H9 (cell line): ENCODE data around the gene MKX. TPM values are rescaled to one million over a fixed set of nuclear protein-coding genes. Genes with fewer than 3 reads are reported as not detected.

Experiments
- DNase-seq: peaks from one replicate; pipeline ENCODE4 v3.0.0-alpha.2; 2017
- H2AFZ ChIP-seq: one replicate; pipeline ENCODE4 v1.6.1; 2013; ENCODE audit warnings: mild to moderate bottlenecking, low read length, control low read depth, moderate library complexity
- H2AK5ac ChIP-seq: 2 replicates; pipeline ENCODE4 v1.6.1; 2013; ENCODE audit warnings: low read length, control low read depth, mixed read lengths; ENCODE audit not compliant: insufficient read length
- H2BK120ac ChIP-seq: one replicate; pipeline ENCODE4 v1.6.1; 2013; ENCODE audit warnings: low read depth, mild to moderate bottlenecking, low read length, control low read depth, inconsistent platforms; ENCODE audit not compliant: poor library complexity, severe bottlenecking
- H2BK12ac ChIP-seq: 2 replicates; pipeline ENCODE4 v1.6.1; 2013; ENCODE audit warnings: low read length, control low read depth, mixed read lengths, low read depth; ENCODE audit not compliant: insufficient read length
- H2BK15ac ChIP-seq: 2 replicates; pipeline ENCODE4 v1.6.1; 2013; ENCODE audit warnings: low read depth, low read length, control low read depth
- H2BK20ac ChIP-seq: one replicate; pipeline ENCODE4 v1.6.1; 2013; ENCODE audit warnings: low read depth, mild to moderate bottlenecking, low read length, control low read depth, inconsistent platforms; ENCODE audit not compliant: poor library complexity, severe bottlenecking
- H2BK5ac ChIP-seq: 2 replicates; pipeline ENCODE4 v1.6.1; 2013; ENCODE audit warnings: low read length, control low read depth, mixed read lengths; ENCODE audit not compliant: insufficient read length
- H3K14ac ChIP-seq: 2 replicates; pipeline ENCODE4 v1.6.1; 2013; ENCODE audit warnings: low read length, control low read depth; ENCODE audit not compliant: insufficient read depth
- H3K18ac ChIP-seq: 2 replicates; pipeline ENCODE4 v1.6.1; 2013; ENCODE audit warnings: low read depth, mild to moderate bottlenecking, mixed read lengths, low read length, control low read depth; ENCODE audit not compliant: insufficient read length
- H3K23ac ChIP-seq: 2 replicates; pipeline ENCODE4 v1.6.1; 2013; ENCODE audit warnings: low read length, control low read depth, mixed read lengths, low read depth; ENCODE audit not compliant: insufficient read length
- H3K23me2 ChIP-seq: 2 replicates; pipeline ENCODE4 v1.6.1; 2013; ENCODE audit warnings: low read depth, mild to moderate bottlenecking, mixed read lengths, low read length, control low read depth; ENCODE audit not compliant: insufficient read length, poor library complexity, severe bottlenecking
- H3K27ac ChIP-seq: 2 replicates; pipeline ENCODE4 v1.5.1; 2013; ENCODE audit warnings: low read length, control low read depth, mixed read lengths, low read depth; ENCODE audit not compliant: insufficient read length
- H3K27me3 ChIP-seq: 2 replicates; pipeline ENCODE4 v1.6.1; 2013; ENCODE audit warnings: low read length, control low read depth, inconsistent platforms; ENCODE audit not compliant: insufficient read depth
- H3K4ac ChIP-seq: 2 replicates; pipeline ENCODE4 v1.6.1; 2013; ENCODE audit warnings: low read depth, mild to moderate bottlenecking, control low read depth, inconsistent platforms, low read length, moderate library complexity
- H3K4me1 ChIP-seq: 2 replicates; pipeline ENCODE4 v1.6.1; 2013; ENCODE audit warnings: low read length, control low read depth, inconsistent platforms; ENCODE audit not compliant: insufficient read depth
- H3K4me2 ChIP-seq: 2 replicates; pipeline ENCODE4 v1.6.1; 2013; ENCODE audit warnings: low read length, control low read depth, mixed read lengths; ENCODE audit not compliant: insufficient read length, insufficient read depth
- H3K56ac ChIP-seq: 2 replicates; pipeline ENCODE4 v1.6.1; 2013; ENCODE audit warnings: low read depth, mild to moderate bottlenecking, mixed read lengths, low read length, control low read depth; ENCODE audit not compliant: insufficient read length
- H3K79me1 ChIP-seq: 2 replicates; pipeline ENCODE4 v1.6.1; 2013; ENCODE audit warnings: low read depth, mild to moderate bottlenecking, moderate library complexity, low read length, control low read depth, inconsistent platforms; ENCODE audit not compliant: insufficient read depth, poor library complexity, severe bottlenecking
- H3K79me2 ChIP-seq: 2 replicates; pipeline ENCODE4 v1.6.1; 2013; ENCODE audit warnings: low read length, control low read depth, inconsistent platforms; ENCODE audit not compliant: insufficient read depth
- H3K9ac ChIP-seq: 2 replicates; pipeline ENCODE4 v1.6.1; 2013; ENCODE audit warnings: low read length, control low read depth, mixed read lengths; ENCODE audit not compliant: insufficient read length; ENCODE audit errors: extremely low read depth
- H3K9me3 ChIP-seq: one replicate; pipeline ENCODE4 v1.6.1; 2013; ENCODE audit warnings: low read depth, low read length, inconsistent platforms; ENCODE audit not compliant: control insufficient read depth
- H3T11ph ChIP-seq: one replicate; pipeline ENCODE4 v1.6.1; 2013; ENCODE audit warnings: mild to moderate bottlenecking, low read length, control low read depth, inconsistent platforms
- H4K20me1 ChIP-seq: one replicate; pipeline ENCODE4 v1.6.1; 2013; ENCODE audit not compliant: control insufficient read depth, insufficient read length, insufficient read depth
- H4K5ac ChIP-seq: 2 replicates; pipeline ENCODE4 v1.6.1; 2013; ENCODE audit warnings: low read depth, mild to moderate bottlenecking, mixed read lengths, low read length, control low read depth; ENCODE audit not compliant: insufficient read length
- H4K8ac ChIP-seq: replicated peaks from 2 replicates; pipeline ENCODE4 v1.6.1; 2013; ENCODE audit warnings: low read length, control low read depth, mixed read lengths, low read depth; ENCODE audit not compliant: insufficient read length
- H4K91ac ChIP-seq: 2 replicates; pipeline ENCODE4 v1.6.1; 2013; ENCODE audit warnings: low read depth, mild to moderate bottlenecking, moderate library complexity, mixed read lengths, low read length, control low read depth; ENCODE audit not compliant: insufficient read length
- H3K27ac Mint-ChIP-seq, 3 experiments: 2 replicates in 2 of 3; 3 replicates in 1 of 3; pipeline ENCODE4 v1.8.0; 2020 to 2021; ENCODE audit warnings: mixed read lengths in 3 of 3, mild to moderate bottlenecking in 1 of 3, moderate library complexity in 1 of 3
- H3K27me3 Mint-ChIP-seq: 2 replicates; pipeline ENCODE4 v1.8.0; 2021; ENCODE audit warnings: low read depth, mild to moderate bottlenecking, moderate library complexity, mixed read lengths
- H3K36me3 Mint-ChIP-seq, 3 experiments: 2 replicates in 2 of 3; 3 replicates in 1 of 3; pipeline ENCODE4 v1.8.0; 2020 to 2021; ENCODE audit warnings: low read depth in 3 of 3, mixed read lengths in 3 of 3; ENCODE audit not compliant: insufficient read depth in 1 of 3
- H3K4me1 Mint-ChIP-seq, 2 experiments: 2 replicates each; pipeline ENCODE4 v1.8.0; 2020; ENCODE audit warnings: mixed read lengths in 2 of 2
- H3K4me3 Mint-ChIP-seq, 2 experiments: 2 replicates in 1 of 2; 3 replicates in 1 of 2; pipeline ENCODE4 v1.8.0; 2020 to 2021; ENCODE audit warnings: mild to moderate bottlenecking in 2 of 2, mixed read lengths in 2 of 2, moderate library complexity in 1 of 2
- H3K9me3 Mint-ChIP-seq, 2 experiments: 2 replicates in 1 of 2; 3 replicates in 1 of 2; pipeline ENCODE4 v1.8.0; 2020; ENCODE audit warnings: mild to moderate bottlenecking in 2 of 2, mixed read lengths in 2 of 2, moderate library complexity in 1 of 2
- CTCF ChIP-seq: fragments of 200-600 bp; sonication (generic); conservative IDR thresholded peaks from 3 replicates; pipeline ENCODE4 v1.8.0; 2021; ENCODE audit warnings: antibody characterized with exemption, mild to moderate bottlenecking
- WGBS: extraction: QIAGEN DNeasy Blood & Tissue Kit; methylation state at CpG from one replicate; pipeline ENCODE4 v1.1.7; 2013; ENCODE audit warnings: missing lambda C conversion rate, low lambda C conversion rate, mixed read lengths; ENCODE audit not compliant: insufficient read length; ENCODE audit errors: extremely low coverage; 5-methylcytosine and 5-hydroxymethylcytosine counted together
- total RNA-seq: library from RNA; stranded (reverse); gene quantifications from 2 replicates; pipeline ENCODE4 v1.2.1, GENCODE V29; 2021

MKX gene
- total RNA-seq, 1 experiment from 2014 or later = 0.46 TPM

GRCh38 chr10:27642023-27642589 is 103.5 kb downstream of the MKX start:
- no peak overlapping the region for H2BK120ac ChIP-seq
- H2BK15ac ChIP-seq = no peak overlapping the region
- H2BK5ac ChIP-seq = no peak overlapping the region
- no peak overlapping the region for H2BK20ac ChIP-seq
- no peak overlapping the region for H3K23ac ChIP-seq
- H3K56ac ChIP-seq = no peak overlapping the region
- no peaks in the 10 kb centered on the region for H4K20me1 ChIP-seq
- H3K9me3 Mint-ChIP-seq = peaks cover 0 to 3% of the 10 kb centered on the region in 2 experiments; a peak in 2 of 5 replicates
- no peaks in the 10 kb centered on the region for H3K27me3 ChIP-seq
- H3K4me2 ChIP-seq = no peak overlapping the region
- H3K27ac Mint-ChIP-seq = no peak overlapping the region
- H3K27ac ChIP-seq = no peak overlapping the region
- H4K91ac ChIP-seq = no peak overlapping the region
- DNase-seq = no peak
- no peak overlapping the region for H3K4me3 Mint-ChIP-seq
- no peaks in the 10 kb centered on the region; the same call in 1 of the 2 replicates for H3K27me3 Mint-ChIP-seq
- no peak overlapping the region for H4K5ac ChIP-seq
- WGBS = no CpG with 5 or more reads among the region's 2 CpGs
- no peaks in the 10 kb centered on the region for H3K4me1 ChIP-seq
- H3K14ac ChIP-seq = no peak overlapping the region
- H2AFZ ChIP-seq = no peak overlapping the region
- H3K79me1 ChIP-seq = no peaks in the 10 kb centered on the region
- H2BK12ac ChIP-seq = no peak overlapping the region
- no peaks in the 10 kb centered on the region for H3K4me1 Mint-ChIP-seq
- no peak overlapping the region for H3T11ph ChIP-seq
- no peak overlapping the region for H3K4ac ChIP-seq
- H3K79me2 ChIP-seq = no peaks in the 10 kb centered on the region
- no peaks in the 10 kb centered on the region for H3K9me3 ChIP-seq
- no peaks in the 10 kb centered on the region for H3K23me2 ChIP-seq
- no peak overlapping the region for H2AK5ac ChIP-seq
- H3K18ac ChIP-seq = no peak overlapping the region
- H4K8ac ChIP-seq = no peak overlapping the region
- TF ChIP-seq CTCF = no peak
- H3K36me3 Mint-ChIP-seq = no peaks in the 10 kb centered on the region
- H3K9ac ChIP-seq = no peak overlapping the region
